ENCODE results near the gene UNKL. TPM values are rescaled to one million over a fixed set of nuclear protein-coding genes. Genes with fewer than 3 reads are reported as not detected.

Gene UNKL
- total and polyA plus RNA-seq, 5 donors, result 6.3 to 16.4 (median 13.1) TPM

DNA sequence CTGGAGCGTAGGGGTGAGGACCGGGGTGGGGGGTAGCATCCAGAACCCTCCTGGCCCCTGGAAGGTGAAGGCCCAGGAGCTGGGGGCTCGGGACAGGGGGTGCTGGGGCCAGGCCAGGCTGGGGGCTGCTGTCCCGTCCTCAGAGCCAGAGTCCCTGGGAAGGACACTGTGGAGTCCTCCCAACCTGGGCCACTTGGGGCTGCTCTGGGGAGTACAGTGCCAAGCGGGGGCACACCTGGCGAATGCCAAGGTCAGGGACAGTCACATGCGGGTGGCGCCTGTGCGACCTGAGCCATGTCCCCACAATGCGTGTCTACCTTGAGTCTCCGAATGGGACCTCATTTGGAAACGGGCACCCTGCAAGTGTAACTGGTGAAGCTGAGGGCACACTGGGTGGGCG, 15.1 kb upstream of the UNKL start:
- intact Hi-C loops (cut with DNase I), result no loop called here
- DNase-seq (no peak), ATAC-seq (no peak)
- Histone ChIP-seq H3K4me3 (ENCODE audit: low read length) (no peak overlapping the region), H3K9me3 (ENCODE audit: control insufficient read depth, low read length) (no peaks in the 10 kb centered on the region), H3K27ac (ENCODE audit: low read length) (no peak overlapping the region), H3K27me3 (ENCODE audit: control insufficient read depth, insufficient read depth) (no peaks in the 10 kb centered on the region), H3K4me1 (ENCODE audit: control insufficient read depth, insufficient read depth, low read length) (no peaks in the 10 kb centered on the region)
- 89% methylated on average over 13 of the region's 13 CpGs for WGBS

DNA sequence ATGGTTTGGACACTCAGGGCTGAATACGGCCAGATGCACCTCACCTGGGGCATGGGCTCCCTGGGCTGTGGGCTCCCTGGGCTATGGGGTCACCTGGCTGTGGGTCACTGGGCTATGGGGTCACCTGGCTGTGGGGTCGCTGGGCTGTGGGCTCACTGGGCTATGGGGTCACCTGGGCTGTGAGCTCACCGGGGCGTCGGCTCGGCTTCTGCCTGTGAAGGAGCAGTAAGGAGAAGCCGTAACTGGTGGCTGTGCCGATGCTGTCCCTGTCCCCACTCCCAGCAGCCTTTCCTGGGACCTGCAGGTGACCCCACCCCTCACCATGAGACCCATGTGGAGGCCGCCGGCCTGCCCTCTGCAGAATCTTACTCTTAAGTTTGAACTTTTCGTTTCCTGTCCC, 14.5 kb upstream of the UNKL start:
- no peaks in the 10 kb centered on the region for H3K27me3 ChIP-seq (ENCODE audit: control insufficient read depth, insufficient read depth)
- H3K27ac ChIP-seq (ENCODE audit: low read length), result no peak overlapping the region
- no peak overlapping the region for H3K4me3 ChIP-seq (ENCODE audit: low read length)
- WGBS, result 87% methylated on average over 11 of the region's 11 CpGs
- no peaks in the 10 kb centered on the region for H3K9me3 ChIP-seq (ENCODE audit: control insufficient read depth, low read length)
- intact Hi-C loops (cut with DNase I), result no loop called here
- ATAC-seq (peak; percentile 2 to 5), DNase-seq (no peak)
- no peaks in the 10 kb centered on the region for H3K4me1 ChIP-seq (ENCODE audit: control insufficient read depth, insufficient read depth, low read length)

DNA sequence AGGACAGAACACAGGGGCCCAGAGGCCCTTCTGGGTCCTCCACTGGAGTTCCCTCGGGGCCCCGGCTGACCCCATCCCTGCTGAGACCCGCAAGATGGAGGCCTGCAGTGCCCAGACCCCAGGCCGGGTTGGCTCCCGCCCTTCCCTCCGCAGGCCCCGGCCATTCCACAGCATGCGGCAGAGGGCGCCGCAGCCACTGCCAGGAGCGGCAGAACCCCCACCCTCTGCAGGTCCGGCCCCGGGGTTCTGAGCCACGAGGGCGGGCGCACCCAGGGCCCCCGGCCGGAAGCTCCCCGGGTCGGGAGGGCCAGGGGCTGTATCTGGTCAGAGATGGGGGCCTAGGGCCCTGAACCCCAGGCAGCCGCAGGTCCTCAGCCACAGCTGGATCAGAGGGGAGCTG, 14.0 kb upstream of the UNKL start:
- ATAC-seq, result peak in 1 of 2 donors; percentile 32
- intact Hi-C loops (cut with DNase I), result no loop called here
- Histone ChIP-seq H3K27ac (ENCODE audit: low read length) (no peak overlapping the region), H3K4me1 (ENCODE audit: control insufficient read depth, insufficient read depth, low read length) (no peaks in the 10 kb centered on the region), H3K4me3 (ENCODE audit: low read length) (no peak overlapping the region), H3K27me3 (ENCODE audit: control insufficient read depth, insufficient read depth) (no peaks in the 10 kb centered on the region), H3K9me3 (ENCODE audit: control insufficient read depth, low read length) (no peaks in the 10 kb centered on the region)
- peak in 1 of 3 donors; percentile 86 for DNase-seq
- 19% methylated on average over 21 of the region's 21 CpGs for WGBS

DNA sequence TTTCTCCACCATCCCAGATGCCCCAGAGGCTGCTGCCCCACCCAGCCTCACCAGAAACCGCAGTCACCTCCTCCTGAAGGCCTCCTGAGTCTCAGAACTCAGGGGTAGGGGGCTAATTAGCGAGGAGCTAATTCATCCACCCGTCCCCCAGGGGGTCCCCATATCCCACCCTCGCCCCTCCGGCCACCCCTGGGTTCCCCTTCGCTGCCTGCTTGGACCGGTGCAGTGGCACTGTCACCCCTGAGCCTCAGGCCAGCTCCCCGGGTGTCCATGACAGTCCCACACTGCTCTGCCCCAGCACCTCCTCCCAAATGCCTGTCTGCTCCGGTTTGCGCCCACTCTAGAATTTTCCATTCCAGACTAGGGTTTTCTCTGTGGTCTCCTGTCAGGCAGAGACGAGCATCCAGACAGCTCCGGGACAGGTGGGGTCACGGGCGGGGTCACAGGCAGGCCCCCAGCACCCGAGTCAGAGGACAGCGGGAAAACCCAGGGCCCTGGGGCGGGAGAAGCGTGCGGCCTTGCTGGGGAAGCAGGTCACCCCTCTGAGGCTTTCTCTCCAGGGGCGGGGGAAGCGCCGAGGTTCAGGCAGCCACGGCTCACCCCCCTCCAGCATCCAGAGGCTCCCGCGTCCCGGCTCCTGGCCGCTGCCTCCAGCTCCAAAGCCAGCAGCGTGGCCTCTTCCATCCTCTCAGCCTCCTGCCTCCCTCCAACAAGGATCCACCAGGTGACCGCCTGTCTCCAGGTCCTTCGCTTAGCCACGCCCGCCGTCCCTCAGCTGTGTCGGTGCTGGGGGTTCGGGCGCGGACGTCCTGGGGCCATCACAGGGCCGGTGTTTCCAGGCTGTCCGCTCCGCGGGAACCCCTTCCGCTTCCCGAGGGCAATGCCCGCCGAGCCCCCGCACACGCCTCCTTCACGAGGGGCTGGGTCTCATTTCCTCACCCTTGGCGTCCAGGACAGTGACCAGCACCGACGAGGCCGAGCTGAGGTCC, 13.3 kb upstream of the UNKL start:
- no peak for ATAC-seq
- intact Hi-C loops (cut with DNase I), result no loop called here
- H3K4me3 ChIP-seq (ENCODE audit: low read length), result no peak overlapping the region

DNA sequence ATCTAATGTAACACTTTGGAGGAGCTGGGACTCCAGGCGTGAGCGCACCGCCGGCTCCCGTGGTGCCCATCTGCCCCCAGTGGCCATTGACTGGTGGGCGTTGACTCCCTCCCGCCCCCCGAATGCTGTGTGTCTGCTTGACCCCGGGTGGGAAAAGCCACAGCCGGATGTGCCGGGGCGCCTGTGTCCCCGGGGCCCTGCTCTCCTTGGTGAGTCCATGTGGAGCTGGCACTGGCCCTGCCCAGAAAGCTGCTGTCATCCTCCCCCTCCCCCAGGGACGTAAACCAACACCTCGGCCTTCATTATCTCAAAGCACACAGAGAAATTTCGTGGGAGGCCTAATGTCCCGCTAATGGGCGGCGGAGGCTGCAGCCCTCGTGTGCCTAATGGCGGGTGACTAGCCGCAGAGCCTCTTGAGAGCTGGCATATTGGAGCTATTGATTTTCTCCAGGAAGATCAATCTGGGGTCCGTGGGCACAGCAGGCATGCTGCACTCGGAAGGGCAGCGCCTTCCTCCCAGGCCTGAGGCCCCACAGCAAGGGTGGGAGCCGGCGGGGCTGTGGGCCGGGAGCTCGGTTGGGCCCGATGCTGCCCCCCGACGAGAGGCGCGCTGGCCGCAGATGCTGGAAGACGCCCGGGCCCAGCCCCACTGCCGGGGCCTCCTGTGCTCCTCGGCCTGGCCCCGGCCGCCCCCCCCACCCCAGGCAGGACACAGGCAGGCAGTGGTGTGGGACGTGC, 12.4 kb upstream of the UNKL start:
- no peak overlapping the region for H3K27ac ChIP-seq (ENCODE audit: low read length)
- intact Hi-C loops (cut with DNase I), result no loop called here
- no peak for DNase-seq
- H3K4me1 ChIP-seq (ENCODE audit: control insufficient read depth, insufficient read depth, low read length), result no peaks in the 10 kb centered on the region
- no peak overlapping the region for H3K4me3 ChIP-seq (ENCODE audit: low read length)
- 70% methylated on average over 42 of the region's 42 CpGs for WGBS
- H3K27me3 ChIP-seq (ENCODE audit: control insufficient read depth, insufficient read depth), result no peaks in the 10 kb centered on the region
- H3K9me3 ChIP-seq (ENCODE audit: control insufficient read depth, low read length), result no peaks in the 10 kb centered on the region
- no peak for ATAC-seq

More for the DNA sequence above, 13.3 kb upstream of the UNKL start:
- no peak overlapping the region for H3K27ac ChIP-seq (ENCODE audit: low read length)
- no peaks in the 10 kb centered on the region for H3K9me3 ChIP-seq (ENCODE audit: control insufficient read depth, low read length)
- H3K27me3 ChIP-seq (ENCODE audit: control insufficient read depth, insufficient read depth), result no peaks in the 10 kb centered on the region
- no peaks in the 10 kb centered on the region for H3K4me1 ChIP-seq (ENCODE audit: control insufficient read depth, insufficient read depth, low read length)
- WGBS, result 85% methylated on average over 53 of the region's 53 CpGs
- DNase-seq, result no peak

DNA sequence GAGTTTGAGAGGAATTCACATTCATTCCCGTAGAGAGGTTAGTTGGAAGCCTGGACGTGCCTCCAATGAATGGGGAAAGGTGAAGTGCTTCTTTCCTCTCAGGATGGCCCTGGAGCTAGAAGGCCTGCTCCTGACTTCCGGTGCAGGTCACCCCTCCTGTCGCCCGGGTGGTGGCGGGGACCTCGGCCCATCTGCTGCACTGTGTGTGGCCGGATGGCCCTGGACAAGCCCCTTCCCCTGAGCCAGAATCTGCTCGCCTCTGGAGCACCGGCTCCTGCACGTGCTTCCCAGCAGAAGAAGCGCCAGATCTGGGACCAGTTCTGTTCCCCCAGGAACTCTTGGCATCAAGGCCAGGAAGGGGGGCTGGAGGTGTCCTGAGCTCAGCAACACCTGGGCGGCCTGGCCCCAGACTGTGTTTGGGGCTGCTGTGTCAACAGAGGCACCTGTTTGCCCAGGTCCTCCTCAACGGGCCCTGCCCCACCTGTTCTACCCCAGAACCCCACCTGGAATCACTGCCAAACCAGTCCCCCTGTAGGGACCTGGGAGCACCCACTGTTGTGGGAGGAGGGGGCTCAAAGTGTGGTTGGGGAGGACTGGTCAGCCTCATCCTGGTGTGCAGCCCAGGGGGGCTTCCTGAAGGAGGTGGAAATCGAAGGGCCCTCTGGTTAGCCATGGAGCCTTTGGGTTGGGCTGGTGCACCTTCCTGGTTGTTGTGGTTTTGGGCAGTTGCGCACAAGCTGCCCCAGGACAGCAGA, 11.3 kb upstream of the UNKL start:
- ATAC-seq (no peak), DNase-seq (no peak)
- Histone ChIP-seq H3K27me3 (ENCODE audit: control insufficient read depth, insufficient read depth) (no peaks in the 10 kb centered on the region), H3K4me1 (ENCODE audit: control insufficient read depth, insufficient read depth, low read length) (no peaks in the 10 kb centered on the region), H3K27ac (ENCODE audit: low read length) (no peak overlapping the region), H3K9me3 (ENCODE audit: control insufficient read depth, low read length) (no peaks in the 10 kb centered on the region), H3K4me3 (ENCODE audit: low read length) (no peak overlapping the region)
- intact Hi-C loops (cut with DNase I), result no loop called here
- WGBS, result 86% methylated on average over 16 of the region's 16 CpGs

DNA sequence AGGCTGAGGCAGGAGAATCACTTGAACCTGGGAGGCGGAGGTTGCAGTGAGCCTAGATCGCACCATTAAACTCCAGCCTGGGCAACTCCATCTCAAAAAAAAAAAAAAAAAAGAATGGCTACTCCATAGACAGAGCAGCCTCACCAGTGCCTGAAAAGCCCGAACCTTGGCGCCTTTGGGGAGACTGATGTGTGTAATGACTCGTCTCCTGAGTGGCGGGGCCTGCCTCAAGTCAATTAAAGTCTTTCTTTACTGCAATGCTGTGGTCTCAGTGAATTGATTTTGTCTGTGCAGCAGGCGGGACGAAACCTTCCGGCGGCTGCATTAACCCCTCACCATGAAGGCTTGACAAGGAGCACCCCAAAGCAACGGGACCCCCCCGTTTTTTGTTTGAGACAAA, 9.5 kb upstream of the UNKL start:
- intact Hi-C loops (cut with DNase I), result no loop called here

DNA sequence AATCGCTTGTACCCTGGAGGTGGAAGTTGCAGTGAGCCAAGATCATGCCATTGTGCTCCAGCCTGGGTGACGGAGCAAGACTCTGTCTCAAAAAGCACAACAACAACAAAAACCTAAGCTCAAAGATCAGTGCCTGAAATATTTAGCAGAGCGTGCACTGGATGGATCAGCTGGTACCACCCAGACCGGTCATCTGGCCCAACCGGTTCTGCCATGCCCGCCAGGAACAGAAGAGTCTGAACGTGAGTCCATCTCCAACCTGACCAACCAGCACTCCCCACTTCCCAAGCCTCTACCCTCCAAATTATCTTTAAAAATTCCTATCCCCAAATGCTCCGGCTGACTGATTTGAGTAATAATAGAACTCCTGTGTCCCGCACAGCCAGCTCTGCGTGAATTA, 7.6 kb upstream of the UNKL start:
- 89% methylated on average over 10 of the region's 10 CpGs for whole genome bisulfite sequencing

More for the DNA sequence above, 9.5 kb upstream of the UNKL start:
- H3K4me3 ChIP-seq (ENCODE audit: low read length), result no peak overlapping the region
- H3K27ac ChIP-seq (ENCODE audit: low read length), result no peak overlapping the region
- WGBS, result 91% methylated on average over 12 of the region's 12 CpGs
- peaks cover 3% of the 10 kb centered on the region for H3K4me1 ChIP-seq (ENCODE audit: control insufficient read depth, insufficient read depth, low read length)
- ATAC-seq, result no peak
- no peaks in the 10 kb centered on the region for H3K27me3 ChIP-seq (ENCODE audit: control insufficient read depth, insufficient read depth)
- peak in 1 of 3 donors; percentile 47 for DNase-seq
- H3K9me3 ChIP-seq (ENCODE audit: control insufficient read depth, low read length), result no peaks in the 10 kb centered on the region

DNA sequence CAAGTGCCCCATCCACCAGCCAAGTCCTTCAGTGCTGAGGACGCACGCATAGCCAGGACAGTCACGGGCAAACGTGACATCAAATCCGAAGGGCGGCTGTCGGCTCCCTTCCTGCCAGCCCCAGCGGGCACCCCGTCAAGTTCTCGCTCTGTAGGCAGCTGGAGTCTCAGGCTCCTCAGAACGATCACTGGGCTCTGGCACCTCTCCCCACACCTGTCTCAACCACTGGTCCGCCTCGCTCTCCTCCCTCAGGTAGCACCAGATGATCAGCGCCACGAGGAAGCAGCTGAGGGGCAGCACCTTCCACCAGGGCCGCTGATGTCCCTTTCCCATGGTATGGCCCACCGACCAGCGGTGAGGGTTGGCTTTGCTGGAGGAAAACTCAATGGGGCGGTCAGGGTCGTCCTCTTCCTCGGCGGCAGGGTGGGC, 5.6 kb upstream of the UNKL start:
- intact Hi-C loops (cut with DNase I), result no loop called here

More for the DNA sequence above, 7.6 kb upstream of the UNKL start:
- DNase-seq (peak in 1 of 3 donors; percentile 17), ATAC-seq (no peak)
- Histone ChIP-seq H3K9me3 (ENCODE audit: control insufficient read depth, low read length) (no peaks in the 10 kb centered on the region), H3K4me1 (ENCODE audit: control insufficient read depth, insufficient read depth, low read length) (peaks cover 3% of the 10 kb centered on the region), H3K27me3 (ENCODE audit: control insufficient read depth, insufficient read depth) (no peaks in the 10 kb centered on the region), H3K4me3 (ENCODE audit: low read length) (no peak overlapping the region), H3K27ac (ENCODE audit: low read length) (no peak overlapping the region)
- intact Hi-C loops (cut with DNase I), result no loop called here

DNA sequence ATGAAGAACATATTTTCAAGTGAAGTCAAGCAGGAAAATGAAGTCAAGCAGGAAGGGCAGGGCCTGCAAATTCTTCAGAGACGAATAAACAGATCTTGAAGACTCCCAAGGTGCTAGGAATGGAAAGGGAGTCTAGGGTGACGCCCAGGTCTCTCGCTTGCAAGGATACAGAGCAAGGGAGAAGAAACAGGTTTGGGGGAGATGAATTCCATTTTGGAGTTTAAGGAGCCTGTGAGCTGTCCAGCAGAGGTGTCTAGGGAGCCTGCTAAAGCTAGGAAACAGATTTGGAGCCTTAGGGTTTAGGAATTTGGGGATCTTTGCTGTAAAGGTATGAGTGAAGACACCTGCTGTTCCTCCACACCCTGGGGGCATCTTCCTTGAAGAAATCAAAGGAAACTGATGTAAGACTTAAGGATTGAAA, 2.0 kb upstream of the UNKL start:
- DNase-seq, result no peak
- ATAC-seq, result no peak
- 67% methylated on average over 3 of the region's 3 CpGs for WGBS
- intact Hi-C loops (cut with DNase I), result loop anchor here in 1 of 4 donors (10.0 kb wide), 1 partner anchor 112 kb away; the partner anchor contains the start of gene UBE2I
- H3K27ac ChIP-seq (ENCODE audit: low read length), result no peak overlapping the region
- no peak overlapping the region for H3K4me3 ChIP-seq (ENCODE audit: low read length)
- H3K9me3 ChIP-seq (ENCODE audit: control insufficient read depth, low read length), result no peaks in the 10 kb centered on the region
- no peaks in the 10 kb centered on the region for H3K27me3 ChIP-seq (ENCODE audit: control insufficient read depth, insufficient read depth)
- peaks cover 3% of the 10 kb centered on the region for H3K4me1 ChIP-seq (ENCODE audit: control insufficient read depth, insufficient read depth, low read length)

More for the DNA sequence above, 5.6 kb upstream of the UNKL start:
- H3K9me3 ChIP-seq (ENCODE audit: control insufficient read depth, low read length), result no peaks in the 10 kb centered on the region
- DNase-seq (peak in 1 of 3 donors; percentile 64), ATAC-seq (no peak)
- H3K27me3 ChIP-seq (ENCODE audit: control insufficient read depth, insufficient read depth), result no peaks in the 10 kb centered on the region
- H3K4me3 ChIP-seq (ENCODE audit: low read length), result peak overlapping the region; percentile 71
- peaks cover 3% of the 10 kb centered on the region for H3K4me1 ChIP-seq (ENCODE audit: control insufficient read depth, insufficient read depth, low read length)
- WGBS, result 2% methylated on average over 22 of the region's 22 CpGs
- peak overlapping the region; percentile 43 for H3K27ac ChIP-seq (ENCODE audit: low read length)
